DMS153 (cell line): ENCODE data around the gene PPP2R2C.

ENCODE experiments used
- DNase-seq: peaks from one replicate; lab custom pipeline; 2025; lab: John Stamatoyannopoulos, UW

The PPP2R2C gene

DNA sequence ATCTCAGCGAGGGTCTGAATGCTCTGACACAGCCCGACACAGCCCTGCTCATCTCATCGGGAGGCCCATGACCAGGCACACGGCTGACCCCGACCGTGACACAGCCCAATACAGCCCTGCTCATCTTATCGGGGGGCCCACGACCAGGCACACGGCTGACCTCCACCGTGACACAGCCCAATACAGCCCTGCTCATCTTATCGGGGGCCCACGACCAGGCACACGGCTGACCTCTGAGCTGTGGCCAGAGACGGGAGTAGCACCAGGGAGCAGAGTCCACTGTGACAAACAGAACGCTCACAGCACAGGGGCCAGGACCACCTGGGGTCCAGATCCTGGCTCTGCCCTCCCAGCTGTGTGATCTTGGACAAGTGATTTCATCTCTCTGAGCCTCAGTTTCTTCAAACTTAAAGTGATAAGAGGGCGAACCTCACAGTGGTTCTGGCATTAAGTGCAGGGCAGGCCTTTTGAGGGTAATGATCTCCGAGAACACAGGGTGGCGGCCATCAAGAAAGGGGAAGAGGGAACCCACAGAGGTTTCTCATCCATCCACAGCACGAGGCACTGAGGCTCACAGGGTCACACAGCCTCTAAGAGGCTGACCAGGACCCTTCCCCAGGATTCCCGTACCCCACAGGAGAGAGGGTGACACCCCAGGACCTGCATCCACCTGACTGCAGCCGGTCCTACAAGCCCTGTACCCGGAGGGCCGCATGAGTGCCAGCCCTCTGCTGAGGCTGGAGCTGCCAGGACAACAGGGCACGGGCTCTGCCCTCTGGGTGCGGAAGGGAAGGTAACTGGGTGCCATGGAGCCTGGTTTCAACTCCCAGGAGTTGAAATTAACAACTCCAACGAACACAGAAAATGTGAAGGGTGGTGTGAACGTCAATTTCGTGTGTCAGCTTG, 142.7 kb downstream of the PPP2R2C start:
- no peak for DNase-seq

DNA sequence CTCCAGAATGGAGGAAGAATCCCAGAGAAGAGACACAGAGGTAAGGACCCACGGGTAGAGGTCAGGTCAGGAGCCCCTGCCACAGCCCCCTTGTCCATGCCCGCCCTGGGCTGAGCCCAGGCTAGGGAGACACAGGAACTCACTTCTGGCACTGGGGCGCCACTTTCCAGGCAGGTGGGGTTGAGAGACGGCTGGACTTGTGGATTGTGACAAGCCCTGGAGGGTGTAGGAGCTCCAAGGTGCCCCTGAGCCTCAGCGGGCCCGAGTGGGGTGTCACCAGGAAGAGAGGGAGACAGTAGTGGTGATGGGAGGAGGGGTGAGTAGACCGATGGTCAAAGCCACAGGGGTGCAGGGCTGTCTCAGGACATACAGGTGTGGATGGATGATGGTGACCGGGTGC, 143.9 kb downstream of the PPP2R2C start:
- DNase-seq: no peak

DNA sequence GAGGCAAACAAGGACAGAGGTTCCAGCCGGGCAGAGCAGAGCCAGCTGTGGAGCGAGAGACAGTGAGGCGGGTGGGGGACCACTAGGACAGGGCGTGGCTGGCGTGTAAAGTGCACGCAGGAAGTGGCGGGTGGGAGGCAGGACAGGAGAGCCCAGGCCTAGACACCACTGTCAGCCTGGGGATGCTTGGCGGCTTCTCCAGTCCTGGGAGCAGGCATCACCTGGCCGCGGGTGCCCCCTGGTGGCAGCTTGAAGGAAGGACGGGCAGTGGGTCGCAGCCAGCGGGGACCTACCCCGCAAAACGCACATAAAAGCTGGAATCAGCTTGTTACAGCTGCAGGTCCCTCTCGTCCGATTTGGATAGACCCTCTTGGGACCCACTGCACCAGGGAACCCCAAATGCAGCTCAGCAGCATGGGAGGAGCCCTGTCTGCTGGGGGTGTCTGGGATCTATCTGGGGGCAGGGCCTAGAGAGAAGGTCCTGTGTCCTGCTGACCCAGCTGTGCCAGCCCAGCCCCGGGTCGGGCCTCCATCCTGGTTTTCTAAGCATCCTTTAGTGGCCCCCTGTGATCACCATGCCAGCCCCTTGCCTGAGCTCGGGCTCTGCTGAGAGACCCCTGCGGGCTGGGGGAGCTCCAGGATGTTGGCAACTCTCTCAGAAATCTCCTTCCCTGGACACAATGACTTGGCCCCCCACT, 145.0 kb downstream of the PPP2R2C start:
- DNase-seq: no peak

DNA sequence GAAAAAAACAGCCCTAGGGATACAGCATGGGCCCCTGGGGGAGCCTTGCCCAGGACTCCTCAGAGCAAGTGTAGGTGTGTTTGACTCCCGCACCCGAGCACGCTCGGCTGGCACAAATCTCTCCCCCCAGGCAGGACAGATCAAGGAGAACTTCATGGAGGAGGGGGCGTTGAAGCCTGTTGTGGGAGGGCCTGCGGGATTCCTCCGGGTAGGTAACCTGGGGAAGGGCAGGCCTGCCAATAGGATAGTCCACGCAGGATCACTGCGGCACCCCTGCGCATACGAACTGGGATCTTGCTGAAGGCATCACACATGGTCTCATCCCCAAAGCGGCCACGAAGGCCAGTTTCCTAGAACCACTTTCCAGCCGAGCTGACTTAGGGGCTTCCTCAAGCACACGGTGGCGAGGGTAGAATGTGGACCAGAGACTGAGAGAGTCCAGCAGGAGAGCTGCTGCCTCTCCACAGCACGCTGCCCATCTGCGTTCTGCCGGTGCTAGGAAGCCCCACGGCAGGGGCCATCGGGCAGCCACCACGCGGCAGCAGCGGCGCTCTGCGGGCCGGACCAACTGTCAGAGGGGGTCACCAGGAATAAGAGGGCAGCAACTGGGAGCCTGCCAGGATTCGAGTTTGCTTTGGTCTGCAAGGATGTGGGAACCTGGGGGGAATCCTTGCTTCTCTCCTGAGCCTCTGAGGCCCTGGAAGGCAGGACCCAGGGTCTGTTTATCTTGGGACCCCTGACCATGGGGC, 145.9 kb downstream of the PPP2R2C start:
- DNase-seq: no peak

- no peak for DNase-seq
These were observed 146.6 kb downstream of the PPP2R2C start for GRCh38 chr4:6325788-6326290.

- no peak for DNase-seq
These were observed 147.2 kb downstream of the PPP2R2C start for GRCh38 chr4:6324999-6325787.

DNA sequence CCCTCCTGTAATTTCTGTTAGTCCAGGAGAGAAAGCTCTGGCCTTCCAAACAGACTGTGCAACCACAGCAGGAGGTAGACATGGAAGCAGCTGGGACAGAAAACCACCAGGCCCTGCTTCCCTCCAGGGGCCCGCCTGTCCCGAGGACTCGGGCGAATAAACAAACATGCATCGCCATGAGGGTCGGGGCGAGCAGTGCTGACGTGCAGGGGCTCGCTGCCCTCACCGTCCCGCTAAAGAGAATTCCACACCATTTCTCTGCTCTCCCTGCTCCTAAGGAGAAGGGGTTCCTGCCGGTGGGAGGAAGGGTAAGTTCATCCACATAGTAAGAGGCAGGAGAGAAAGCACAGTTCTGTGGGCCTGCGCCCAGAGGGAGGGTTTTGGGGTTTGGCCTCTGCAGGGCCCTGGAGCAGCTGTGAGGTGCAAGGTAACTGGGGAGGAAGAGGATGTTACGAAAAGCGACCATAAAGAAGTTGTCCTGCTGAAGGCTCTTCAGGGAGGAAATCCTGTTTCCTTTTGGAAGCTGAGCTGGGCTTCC, 147.9 kb downstream of the PPP2R2C start:
- DNase-seq: no peak

DNA sequence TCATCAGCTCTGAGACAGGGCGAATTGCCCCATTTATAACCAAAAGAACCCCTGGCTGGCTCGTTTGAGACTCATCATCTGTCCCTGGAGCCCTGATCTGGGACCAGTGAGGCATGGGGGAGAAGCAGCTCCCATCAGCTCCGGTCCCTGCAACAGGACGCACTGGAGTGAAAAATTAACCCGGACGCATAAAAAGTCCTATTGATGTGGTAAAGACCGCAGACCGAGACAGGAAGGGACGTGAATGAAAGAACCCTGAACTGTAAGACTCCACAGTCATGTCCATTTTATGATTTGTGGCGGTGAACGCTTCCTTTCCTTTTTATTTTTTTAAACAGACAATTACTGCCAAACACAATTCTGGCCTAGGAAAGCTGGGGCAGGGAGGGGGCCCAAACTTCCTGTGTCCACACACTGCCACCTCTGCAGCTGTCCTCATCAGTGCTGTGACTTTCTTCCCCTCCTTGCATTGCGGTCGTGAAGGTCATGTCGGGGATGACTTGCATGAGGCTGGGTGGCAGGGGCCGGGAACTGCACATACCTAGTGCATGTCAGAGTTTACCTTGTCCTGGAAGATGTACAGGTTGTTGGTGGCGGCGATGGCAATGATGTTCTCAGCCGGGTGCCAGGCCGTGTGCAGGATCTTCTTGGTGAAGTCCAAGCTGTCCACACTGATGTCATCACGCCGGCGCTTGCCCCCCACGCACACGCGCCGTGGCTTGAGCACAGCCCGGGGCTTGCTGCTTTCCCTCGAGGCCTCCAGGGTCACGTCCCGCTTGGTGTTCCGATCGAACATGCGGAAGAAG, 149.4 kb downstream of the PPP2R2C start:
- DNase-seq: no peak

- DNase-seq: no peak
These were observed 150.2 kb downstream of the PPP2R2C start for GRCh38 chr4:6322067-6322760.

GRCh38 chr4:6321361-6321760, 151.1 kb downstream of the PPP2R2C start:
- DNase-seq: no peak

DNA sequence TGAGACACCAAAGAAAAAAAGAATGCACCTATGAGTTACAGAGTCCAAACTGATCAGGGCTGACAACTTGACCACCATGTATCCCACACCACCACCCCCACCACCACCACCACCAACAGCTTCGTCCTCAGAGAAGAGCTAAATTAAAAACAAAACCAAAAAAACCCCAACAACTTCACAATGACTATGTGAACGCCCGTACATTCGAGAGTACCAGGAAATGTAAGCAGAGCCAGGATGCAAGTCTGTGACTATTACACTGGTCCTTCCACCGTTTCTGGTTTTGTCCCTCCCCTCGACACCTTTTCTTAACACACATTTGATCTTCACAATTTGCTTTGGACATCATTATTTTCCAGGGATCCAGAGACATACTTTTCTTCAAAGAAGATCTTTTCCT, 151.8 kb downstream of the PPP2R2C start:
- no peak for DNase-seq

DNA sequence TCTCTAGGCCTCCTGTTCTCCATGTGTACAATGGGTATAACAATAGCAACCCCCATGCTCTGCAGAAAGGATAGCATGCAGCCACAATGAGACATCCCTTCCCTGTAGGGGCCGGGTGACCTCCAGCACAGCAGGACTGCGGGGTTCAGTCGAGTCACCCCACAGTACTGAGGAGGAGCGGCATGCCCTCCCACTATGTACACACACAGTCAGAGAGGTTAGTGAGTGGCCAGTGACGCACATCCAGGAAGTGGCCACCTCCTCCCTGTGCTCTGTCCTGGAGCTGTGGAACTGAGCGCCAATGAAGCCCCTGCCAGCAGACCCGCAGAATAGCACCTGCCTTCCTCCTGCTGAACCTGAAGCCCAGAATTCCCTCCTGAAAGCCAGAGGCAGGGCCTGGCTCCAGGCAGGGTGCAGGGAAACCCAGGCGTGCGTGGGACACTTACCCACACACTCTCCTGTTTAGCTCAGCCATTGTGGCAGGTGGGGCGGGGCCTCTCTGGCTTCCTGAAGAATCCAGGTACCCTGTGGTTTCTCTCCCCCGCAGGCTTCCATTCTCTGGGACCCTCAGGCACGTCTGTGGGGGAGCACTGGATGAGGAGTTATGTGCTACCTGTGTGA, 152.8 kb downstream of the PPP2R2C start:
- no peak for DNase-seq

- no peak for DNase-seq
These were observed 154.2 kb downstream of the PPP2R2C start for GRCh38 chr4:6318206-6318605.

DNA sequence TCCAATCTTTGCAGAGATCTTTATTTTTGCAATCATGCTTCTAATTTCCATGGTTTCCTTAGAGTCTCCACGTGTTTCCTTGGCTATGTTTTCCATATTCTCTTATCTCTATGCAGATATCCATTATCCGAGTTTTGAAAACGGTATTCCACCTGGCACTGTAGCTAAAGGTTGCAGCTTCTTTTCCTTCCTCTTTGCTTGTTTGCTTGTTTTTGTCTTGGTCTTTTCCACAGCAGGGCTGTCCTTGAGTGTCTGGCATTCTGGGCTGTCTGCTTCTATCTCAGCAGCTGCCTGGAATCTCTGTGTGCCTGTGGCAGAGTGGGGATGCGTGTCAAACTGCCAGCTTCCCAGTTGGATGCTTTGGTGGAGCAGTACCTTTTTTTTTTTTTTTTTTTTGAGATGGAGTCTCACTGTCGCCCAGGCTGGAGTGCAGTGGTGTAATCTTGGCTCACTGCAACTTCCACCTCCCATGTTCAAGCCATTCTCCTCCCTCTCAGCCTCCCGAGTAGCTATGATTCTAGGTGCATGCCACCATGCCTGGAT, 155.9 kb downstream of the PPP2R2C start:
- DNase-seq: no peak

- DNase-seq: no peak
These were observed 159.2 kb downstream of the PPP2R2C start for GRCh38 chr4:6313216-6313615.

GRCh38 chr4:6309777-6310176, 162.6 kb downstream of the PPP2R2C start:
- DNase-seq: no peak

DNA sequence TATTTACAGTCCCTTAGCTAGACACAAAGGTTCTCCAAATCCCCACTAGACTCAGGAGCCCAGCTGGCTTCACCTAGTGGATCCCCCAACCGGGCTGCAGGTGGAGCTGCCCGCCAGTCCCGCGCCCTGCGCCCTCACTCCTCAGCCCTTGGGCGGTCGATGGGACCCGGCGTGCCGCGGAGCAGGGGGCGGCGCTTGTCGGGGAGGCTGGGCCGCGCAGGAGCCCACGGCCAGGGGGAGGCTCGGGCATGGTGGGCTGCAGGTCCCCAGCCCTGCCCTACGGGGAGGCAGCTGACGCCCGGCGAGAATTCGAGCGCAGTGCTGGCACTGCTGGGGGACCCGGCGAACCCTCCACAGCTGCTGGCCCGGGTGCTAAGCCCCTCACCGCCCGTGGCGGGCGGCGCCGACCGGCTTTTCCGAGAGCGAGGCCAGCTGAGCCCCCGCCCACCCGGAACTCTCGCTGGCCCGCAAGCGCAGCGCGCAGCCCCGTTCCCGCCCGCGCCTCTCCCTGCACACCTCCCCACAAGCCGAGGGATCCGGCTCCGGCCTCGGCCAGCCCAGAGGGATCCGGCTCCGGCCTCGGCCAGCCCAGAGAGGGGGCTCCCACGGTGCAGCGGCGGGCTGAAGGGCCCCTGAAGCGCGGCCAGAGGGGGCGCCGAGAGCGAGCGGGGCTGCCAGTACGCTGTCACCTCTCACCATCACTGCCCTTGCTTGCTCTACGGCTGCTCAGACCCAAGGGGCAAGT, 163.3 kb downstream of the PPP2R2C start:
- peak; percentile 4 for DNase-seq

- no peak for DNase-seq
These were observed 164.5 kb downstream of the PPP2R2C start for GRCh38 chr4:6307891-6308290.
